ENCODE measurements around the gene CIT.

GRCh38 chr12:119682639-119683252 is 194.4 kb downstream of the CIT start:
- no peak for TF ChIP-seq POLR2AphosphoS5 (IDR thresholded peaks at IDR 0.05; ENCODE audit: low read depth, low read length)
- TF ChIP-seq TAF1 (IDR thresholded peaks at IDR 0.05; ENCODE audit: borderline replicate concordance, insufficient read depth, low read length) = no peak
